Right atrium auricular region (tissue), 2 donors: ENCODE results near the gene CHST3. TPM values are rescaled to one million over a fixed set of nuclear protein-coding genes. Genes with fewer than 3 reads are reported as not detected.

Experiments used
- DNase-seq: peaks from one replicate; pipeline ENCODE4 v3.0.0-alpha.2; 2019; ENCODE audit warnings: low spot score
- H3K27ac ChIP-seq, 2 donors: fragments of 200-600 bp; sonication (generic); 1 replicate in 1 of 2; 2 replicates in 1 of 2; pipeline ENCODE4 v1.5.1; 2016 to 2019
- H3K27me3 ChIP-seq, 2 donors: fragments of 200-600 bp; sonication (generic); one replicate each; pipeline versions ENCODE4 v1.5.1 to v1.6.0; 2017 to 2019
- H3K36me3 ChIP-seq: fragments of 200-600 bp; sonication (generic); one replicate; pipeline ENCODE4 v1.5.1; 2016
- H3K4me1 ChIP-seq, 2 donors: fragments of 200-600 bp; sonication (generic); one replicate each; pipeline versions ENCODE4 v1.5.1 to v1.6.0; 2017 to 2019
- H3K4me3 ChIP-seq, 2 donors: fragments of 200-600 bp; sonication (generic); 1 replicate in 1 of 2; 2 replicates in 1 of 2; pipeline ENCODE4 v1.5.1; 2017 to 2019; ENCODE audit warnings: mild to moderate bottlenecking in 1 of 2, moderate library complexity in 1 of 2
- H3K9me3 ChIP-seq, 2 donors: fragments of 200-600 bp; sonication (generic); one replicate each; pipeline ENCODE4 v1.5.1; 2019
- CTCF ChIP-seq, 2 donors: fragments of 200-600 bp; sonication (generic); IDR thresholded peaks; one replicate each; pipeline ENCODE4 v1.5.1; 2019; ENCODE audit warnings: antibody characterized with exemption in 2 of 2
- total RNA-seq, 2 donors: library from RNA; depleted of rRNA; stranded (reverse); fragments of >200 nt; gene quantifications; one replicate each; pipeline ENCODE4 v1.1.0, GENCODE V29; 2016

The CHST3 gene
- total RNA-seq, 2 donors from 2014 or later = 21.3 to 45.4 TPM

DNA sequence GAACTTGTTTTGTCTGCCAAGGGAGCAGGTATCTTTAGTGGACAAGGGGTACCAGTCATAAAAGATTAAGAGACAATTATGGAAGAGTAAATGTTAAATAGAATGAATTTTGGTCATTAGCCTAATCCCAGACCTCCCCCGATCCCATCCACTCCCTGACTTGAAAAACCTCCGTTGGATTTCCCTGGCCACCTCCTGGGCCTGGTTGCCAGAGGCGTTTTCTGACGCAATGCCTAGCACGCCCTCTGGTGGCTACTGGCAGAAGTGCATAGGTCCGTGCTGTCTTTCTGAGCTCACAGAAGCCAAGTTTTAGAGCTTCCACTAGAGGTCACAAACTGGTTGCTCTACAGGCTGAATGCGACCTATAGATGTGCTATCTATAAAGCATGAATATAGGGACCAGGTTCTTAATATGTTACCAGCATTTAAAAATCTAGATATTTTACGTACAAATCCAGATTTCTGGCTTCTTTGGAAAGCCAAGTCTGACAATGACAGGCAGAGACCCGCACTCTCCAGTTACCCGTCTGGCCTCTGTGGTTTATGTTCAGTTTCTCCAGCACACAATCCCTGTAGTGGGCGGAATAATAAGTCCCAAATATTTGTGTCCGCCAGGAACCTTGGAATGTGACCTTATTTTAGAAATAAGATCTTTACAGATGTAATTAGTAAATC lies 84.4 kb downstream of the CHST3 start:
- H3K27ac ChIP-seq = no peak overlapping the region
- H3K4me3 ChIP-seq = no peak overlapping the region

DNA sequence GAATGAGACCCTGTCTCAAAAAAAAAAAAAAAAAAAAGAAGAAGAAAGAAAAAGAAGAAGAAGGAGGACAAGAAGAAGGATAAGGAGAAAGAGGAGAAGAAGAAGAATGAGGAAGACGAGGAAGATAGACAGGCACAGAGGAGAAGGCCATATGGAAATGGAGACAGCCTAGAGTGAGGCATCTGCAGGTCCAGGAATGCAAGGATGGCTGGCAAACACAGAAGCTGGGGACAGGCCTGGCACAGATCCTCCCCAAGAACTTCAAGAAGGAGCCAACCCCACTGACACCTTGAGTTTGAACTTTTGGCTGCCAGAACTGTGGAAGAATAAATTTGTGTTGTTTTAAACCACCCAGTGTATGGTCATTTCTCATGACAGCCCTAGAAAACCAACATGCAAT lies 85.3 kb downstream of the CHST3 start:
- H3K36me3 ChIP-seq = no peaks in the 10 kb centered on the region
- no peaks in the 10 kb centered on the region for H3K9me3 ChIP-seq
- TF ChIP-seq CTCF (IDR thresholded peaks at IDR 0.05) = no peak
- no peak overlapping the region for H3K4me3 ChIP-seq
- no peak overlapping the region for H3K27ac ChIP-seq
- H3K4me1 ChIP-seq = no peaks in the 10 kb centered on the region
- DNase-seq = no peak
- no peaks in the 10 kb centered on the region for H3K27me3 ChIP-seq

More for the DNA sequence above, 84.4 kb downstream of the CHST3 start:
- peak; percentile 98 to 99 for TF ChIP-seq CTCF (IDR thresholded peaks at IDR 0.05)
- Histone ChIP-seq H3K4me1 (no peaks in the 10 kb centered on the region), H3K9me3 (no peaks in the 10 kb centered on the region), H3K36me3 (no peaks in the 10 kb centered on the region), H3K27me3 (no peaks in the 10 kb centered on the region)
- peak; percentile 95 for DNase-seq

DNA sequence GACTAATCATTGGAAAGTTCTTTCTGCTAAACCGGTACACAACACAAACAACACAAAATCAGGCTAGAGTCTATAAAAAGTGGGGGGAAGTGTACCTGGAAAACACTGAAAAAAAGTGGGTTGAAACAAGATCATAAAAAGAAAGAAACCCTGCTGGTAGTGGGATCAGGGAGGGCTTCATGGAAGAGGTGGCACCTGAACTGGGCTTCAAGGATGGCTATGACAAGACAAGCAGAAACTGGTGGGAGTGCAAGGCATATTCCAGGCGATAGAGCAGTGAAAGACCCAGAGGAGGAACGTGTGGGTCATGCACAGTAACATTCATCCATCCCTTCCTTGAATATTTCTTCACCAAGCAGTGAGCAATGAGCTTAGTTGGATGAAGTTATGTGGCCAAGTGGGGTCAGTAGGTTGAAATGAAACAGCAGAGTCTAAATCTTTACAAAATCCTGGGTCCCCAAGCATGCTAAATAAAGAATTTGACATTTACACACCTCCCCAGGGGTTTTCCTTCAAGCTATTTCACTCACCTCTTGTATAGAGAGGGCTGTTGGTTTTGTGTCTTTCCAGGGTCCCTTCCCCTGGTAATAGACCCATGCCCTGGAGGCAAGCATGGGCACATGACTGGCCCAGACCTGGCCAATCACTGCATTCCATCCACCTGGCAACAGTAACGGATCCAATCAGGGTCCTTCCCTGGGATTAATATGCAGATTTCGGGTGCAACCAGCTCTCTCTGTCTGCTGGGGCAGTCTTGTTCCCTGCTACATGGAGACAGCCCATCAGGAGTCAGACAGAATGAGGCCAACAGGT lies 86.0 kb downstream of the CHST3 start:
- no peaks in the 10 kb centered on the region for H3K36me3 ChIP-seq
- no peaks in the 10 kb centered on the region for H3K27me3 ChIP-seq
- no peaks in the 10 kb centered on the region for H3K9me3 ChIP-seq
- H3K4me3 ChIP-seq = no peak overlapping the region
- H3K27ac ChIP-seq = no peak overlapping the region
- no peak for TF ChIP-seq CTCF (IDR thresholded peaks at IDR 0.05)
- no peak for DNase-seq
- H3K4me1 ChIP-seq = no peaks in the 10 kb centered on the region

- TF ChIP-seq CTCF (IDR thresholded peaks at IDR 0.05) = no peak
- Histone ChIP-seq H3K4me1 (no peaks in the 10 kb centered on the region), H3K36me3 (no peaks in the 10 kb centered on the region), H3K9me3 (no peaks in the 10 kb centered on the region), H3K27me3 (no peaks in the 10 kb centered on the region), H3K27ac (no peak overlapping the region), H3K4me3 (no peak overlapping the region)
- no peak for DNase-seq
Measured at GRCh38 chr10:72050873-72051272, 86.7 kb downstream of the CHST3 start.

GRCh38 chr10:72053690-72054089 lies 89.5 kb downstream of the CHST3 start:
- no peak for DNase-seq
- Histone ChIP-seq H3K27ac (no peak overlapping the region), H3K4me3 (no peak overlapping the region), H3K9me3 (no peaks in the 10 kb centered on the region), H3K36me3 (no peaks in the 10 kb centered on the region), H3K4me1 (peaks cover 0 to 16% of the 10 kb centered on the region in 2 donors), H3K27me3 (no peaks in the 10 kb centered on the region)
- TF ChIP-seq CTCF (IDR thresholded peaks at IDR 0.05) = no peak
